MM.1S (cell line): ENCODE measurements around the gene RASL11B.

Experiments
- DNase-seq: peaks from one replicate; pipeline ENCODE4 v3.0.0-alpha.2; 2015
- H2AFZ ChIP-seq: fragments of 300-600 bp; sonication (generic); 2 replicates; pipeline ENCODE4 v1.6.0; 2016; ENCODE audit warnings: antibody characterized with exemption, low read length
- H3F3A ChIP-seq: fragments of 300-600 bp; sonication (generic); 2 replicates; pipeline ENCODE4 v1.6.1; 2016; ENCODE audit warnings: mild to moderate bottlenecking, antibody characterized with exemption, low read length, moderate library complexity, mixed read lengths; ENCODE audit not compliant: insufficient read depth
- H3K27ac ChIP-seq: fragments of 300-600 bp; sonication (generic); 2 replicates; pipeline ENCODE4 v1.5.1; 2016; ENCODE audit warnings: mild to moderate bottlenecking, low read length
- H3K27me3 ChIP-seq: fragments of 300-600 bp; sonication (generic); replicated peaks from 2 replicates; pipeline ENCODE4 v1.6.0; 2016; ENCODE audit warnings: low read length; ENCODE audit not compliant: insufficient read depth
- H3K36me3 ChIP-seq: fragments of 300-600 bp; sonication (generic); replicated peaks from 2 replicates; pipeline ENCODE4 v1.6.1; 2016; ENCODE audit warnings: mild to moderate bottlenecking, low read length, mixed read lengths; ENCODE audit not compliant: insufficient read depth
- H3K4me1 ChIP-seq: fragments of 300-600 bp; sonication (generic); 2 replicates; pipeline ENCODE4 v1.6.1; 2016; ENCODE audit warnings: low read length, mixed read lengths
- H3K4me2 ChIP-seq: fragments of 300-600 bp; sonication (generic); 2 replicates; pipeline ENCODE4 v1.6.0; 2016; ENCODE audit warnings: low read depth, low read length
- H3K4me3 ChIP-seq: fragments of 300-600 bp; sonication (generic); 2 replicates; pipeline ENCODE4 v1.5.1; 2016; ENCODE audit warnings: low read length, mixed read lengths
- H3K79me2 ChIP-seq: fragments of 300-600 bp; sonication (generic); 2 replicates; pipeline ENCODE4 v1.6.1; 2016; ENCODE audit warnings: mixed run types, low read length, mixed read lengths
- H3K9ac ChIP-seq: fragments of 300-600 bp; sonication (generic); 2 replicates; pipeline ENCODE4 v1.6.1; 2016; ENCODE audit warnings: low read length, mixed read lengths
- H3K9me2 ChIP-seq: fragments of 300-600 bp; sonication (generic); replicated peaks from 2 replicates; pipeline ENCODE4 v1.6.1; 2016; ENCODE audit warnings: mild to moderate bottlenecking, low read length, mixed read lengths; ENCODE audit not compliant: insufficient read depth
- H3K9me3 ChIP-seq: fragments of 300-600 bp; sonication (generic); replicated peaks from 2 replicates; pipeline ENCODE4 v1.6.1; 2016; ENCODE audit warnings: mild to moderate bottlenecking, low read length, mixed read lengths; ENCODE audit not compliant: insufficient read depth
- H4K20me1 ChIP-seq: fragments of 300-600 bp; sonication (generic); 2 replicates; pipeline ENCODE4 v1.6.1; 2016; ENCODE audit warnings: mild to moderate bottlenecking, low read length, moderate library complexity, mixed read lengths; ENCODE audit not compliant: insufficient read depth
- CTCF ChIP-seq: fragments of 300-600 bp; sonication (generic); IDR thresholded peaks from 2 replicates; pipeline ENCODE4 v1.5.1; 2016; ENCODE audit warnings: antibody characterized with exemption, low read length, mixed read lengths
- EZH2 ChIP-seq: fragments of 300-600 bp; sonication (generic); optimal IDR thresholded peaks from 2 replicates; pipeline ENCODE3; 2017; ENCODE audit warnings: low read depth, mild to moderate bottlenecking, antibody characterized with exemption, low read length, mixed read lengths
- EZH2phosphoT487 ChIP-seq: fragments of 300-600 bp; sonication (generic); IDR thresholded peaks from 2 replicates; pipeline ENCODE4 v1.6.1; 2018; ENCODE audit warnings: antibody characterized with exemption, low read length

Gene RASL11B

DNA sequence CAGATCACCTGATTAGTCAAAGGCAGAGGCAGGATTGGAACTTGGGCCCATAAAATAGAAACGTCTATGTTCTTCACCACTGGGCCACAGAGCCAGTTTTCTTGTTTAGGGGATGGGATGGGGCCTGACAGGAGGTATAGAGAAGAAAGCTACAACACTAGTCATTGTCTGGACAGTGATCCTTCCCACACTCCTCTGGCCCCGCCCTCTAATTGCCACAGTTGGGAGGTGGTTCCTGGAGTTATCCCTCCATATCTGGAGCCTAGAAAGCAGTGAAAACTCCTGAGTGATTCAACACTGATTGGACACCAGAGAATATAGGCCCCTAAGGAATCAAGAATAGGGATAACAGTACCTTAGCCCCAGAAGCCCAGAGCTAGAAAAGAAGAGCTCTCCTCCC is 22.9 kb downstream of the RASL11B start:
- DNase-seq = no peak
- Histone ChIP-seq H3K4me3 (no peak overlapping the region), H3K4me1 (no peaks in the 10 kb centered on the region), H3K27ac (no peak overlapping the region), H3K9me3 (no peaks in the 10 kb centered on the region), H3K4me2 (no peak overlapping the region), H3K36me3 (no peaks in the 10 kb centered on the region), H4K20me1 (no peaks in the 10 kb centered on the region), H3K9ac (no peak overlapping the region), H2AFZ (no peak overlapping the region), H3K79me2 (no peaks in the 10 kb centered on the region), H3K9me2 (no peaks in the 10 kb centered on the region), H3F3A (no peaks in the 10 kb centered on the region), H3K27me3 (no peaks in the 10 kb centered on the region)
- TF ChIP-seq EZH2phosphoT487 (no peak), CTCF (no peak), EZH2 (no peak)

GRCh38 chr4:52889354-52889753 is 27.2 kb downstream of the RASL11B start:
- Histone ChIP-seq H4K20me1 (no peaks in the 10 kb centered on the region), H3K4me3 (no peak overlapping the region), H2AFZ (no peak overlapping the region), H3K79me2 (no peaks in the 10 kb centered on the region), H3K9ac (no peak overlapping the region), H3K27me3 (no peaks in the 10 kb centered on the region), H3K9me3 (no peaks in the 10 kb centered on the region), H3K36me3 (no peaks in the 10 kb centered on the region), H3K27ac (no peak overlapping the region), H3K4me2 (no peak overlapping the region), H3K9me2 (no peaks in the 10 kb centered on the region), H3K4me1 (no peaks in the 10 kb centered on the region), H3F3A (no peaks in the 10 kb centered on the region)
- TF ChIP-seq EZH2phosphoT487 = no peak
- TF ChIP-seq CTCF = no peak
- no peak for TF ChIP-seq EZH2
- DNase-seq = no peak

DNA sequence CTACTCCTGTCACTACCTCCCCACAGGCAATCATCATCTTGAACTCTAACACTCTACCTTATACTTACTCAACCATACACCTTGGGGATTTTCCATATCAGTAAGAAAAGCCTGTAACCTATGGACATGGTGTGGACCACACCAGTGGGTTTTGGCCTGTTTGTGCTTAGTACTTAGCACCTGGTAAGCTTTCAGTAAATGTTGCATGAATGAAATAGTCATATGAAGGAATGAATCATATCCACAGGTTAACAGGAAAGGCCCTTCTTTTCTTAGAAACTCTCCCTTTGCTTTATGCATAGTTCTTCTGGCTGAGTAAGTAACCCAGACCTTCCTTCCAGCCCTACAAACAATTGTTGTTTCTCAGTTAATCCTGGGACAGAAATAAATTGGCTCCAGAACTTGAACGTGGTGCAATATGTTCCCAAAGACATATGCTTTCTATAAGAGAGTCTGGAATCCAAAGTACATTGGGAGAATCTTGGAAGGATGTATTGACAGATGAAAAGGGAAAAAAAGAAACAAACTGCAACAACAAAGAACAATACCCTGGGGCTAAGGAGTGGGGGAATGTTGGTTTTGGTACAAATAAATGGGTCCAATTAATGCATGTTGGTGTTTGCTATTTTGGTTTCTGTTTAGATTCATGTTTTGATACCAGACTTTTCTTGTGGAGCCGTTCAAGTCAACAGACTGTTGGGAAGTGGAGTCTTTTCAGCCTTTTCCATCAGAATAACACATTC is 27.8 kb downstream of the RASL11B start:
- Histone ChIP-seq H3F3A (no peaks in the 10 kb centered on the region), H3K27ac (no peak overlapping the region), H3K9me2 (no peaks in the 10 kb centered on the region), H3K9ac (no peak overlapping the region), H3K4me1 (no peaks in the 10 kb centered on the region), H3K9me3 (no peaks in the 10 kb centered on the region), H4K20me1 (no peaks in the 10 kb centered on the region), H3K4me2 (no peak overlapping the region), H3K79me2 (no peaks in the 10 kb centered on the region), H3K4me3 (no peak overlapping the region), H3K27me3 (no peaks in the 10 kb centered on the region), H3K36me3 (no peaks in the 10 kb centered on the region), H2AFZ (no peak overlapping the region)
- TF ChIP-seq EZH2phosphoT487 (no peak), CTCF (no peak), EZH2 (no peak)
- no peak for DNase-seq
